CD4-positive, alpha-beta T cell treated with Interleukin-15 for 4 hours (primary cell): ENCODE results near the gene PIGBOS1.
A peak's percentile ranks its signal among the peaks of the same experiment; 100 is the strongest.
"Not testable (repeated sequence)": the region's sequence is repeated elsewhere in the genome, so short reads cannot be mapped to it uniquely, and the experiment has no call there.

Experiments used
- DNase-seq: peaks from one replicate; pipeline ENCODE4 v3.0.0-alpha.2; 2020; ENCODE audit warnings: low spot score

Gene PIGBOS1, protein sequence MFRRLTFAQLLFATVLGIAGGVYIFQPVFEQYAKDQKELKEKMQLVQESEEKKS

DNA sequence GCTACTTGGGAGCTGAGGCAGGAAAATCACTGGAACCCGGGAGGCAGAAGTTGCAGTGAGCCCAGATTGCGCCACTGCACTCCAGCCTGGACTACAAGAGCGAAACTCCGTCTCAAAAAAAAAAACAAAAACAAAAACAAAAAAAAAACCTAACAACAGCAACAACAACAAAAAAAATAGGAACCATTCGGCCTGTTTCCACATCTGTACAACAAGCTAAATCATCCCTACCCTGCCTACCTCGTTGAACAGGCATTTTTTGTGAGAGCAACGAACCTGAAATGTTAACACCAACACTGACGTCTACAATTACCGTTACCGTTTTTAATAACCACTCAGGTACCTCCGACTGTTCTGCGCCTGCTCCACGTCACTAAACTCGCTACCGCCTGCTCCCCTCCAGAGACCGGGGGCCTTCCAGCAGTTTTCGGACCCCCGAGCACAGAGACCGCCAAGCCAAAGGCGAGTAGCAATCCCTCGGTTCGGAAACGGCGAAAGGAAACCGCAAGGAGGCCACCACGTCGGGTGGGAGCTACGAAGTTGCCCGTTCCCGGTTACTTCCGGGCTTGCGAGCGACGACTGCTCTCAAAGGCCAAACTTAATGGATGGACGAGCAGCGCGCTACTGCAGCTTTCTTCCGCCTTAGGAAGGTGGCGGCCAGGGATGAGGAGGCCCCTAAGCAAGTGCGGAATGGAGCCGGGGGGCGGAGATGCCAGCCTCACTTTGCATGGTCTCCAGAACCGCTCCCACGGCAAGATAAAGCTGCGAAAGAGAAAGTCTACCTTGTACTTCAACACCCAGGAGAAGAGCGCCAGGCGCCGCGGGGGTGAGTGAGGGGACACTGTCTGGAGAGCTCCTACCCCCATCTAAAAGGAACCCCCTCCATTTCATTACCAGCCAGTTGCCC lies at the start of gene PIGBOS1, which contains the start of gene PIGB:
PIGBOS1 (minus strand) TSS at position 536 of the 907 bp plus-strand sequence. CDS start 1,331 bp downstream, outside the sequence.
PIGB (plus strand) TSS at position 635 of the 907 bp plus-strand sequence; CDS start at position 664, 29 bp downstream.
- DNase-seq = peak; percentile 80

DNA sequence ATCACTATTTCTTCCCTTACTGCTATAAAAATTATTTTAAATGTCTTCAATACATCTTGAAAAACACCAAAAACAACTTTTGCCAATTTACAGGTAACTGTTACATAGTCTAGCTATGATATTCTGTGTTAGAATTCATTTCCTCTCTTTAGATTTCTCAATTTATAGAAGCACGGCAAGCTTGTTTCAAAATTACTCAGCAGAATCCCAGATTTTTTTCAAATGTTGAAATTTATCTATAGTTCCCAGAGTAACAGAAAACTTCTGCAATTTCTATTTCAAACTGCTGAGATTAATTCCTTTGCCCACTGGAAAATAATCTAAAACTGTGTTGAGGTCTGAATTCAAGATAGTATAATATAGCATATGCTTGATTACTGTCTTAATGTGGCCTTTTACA lies 48.1 kb upstream of the PIGBOS1 start:
- DNase-seq = no peak

DNA sequence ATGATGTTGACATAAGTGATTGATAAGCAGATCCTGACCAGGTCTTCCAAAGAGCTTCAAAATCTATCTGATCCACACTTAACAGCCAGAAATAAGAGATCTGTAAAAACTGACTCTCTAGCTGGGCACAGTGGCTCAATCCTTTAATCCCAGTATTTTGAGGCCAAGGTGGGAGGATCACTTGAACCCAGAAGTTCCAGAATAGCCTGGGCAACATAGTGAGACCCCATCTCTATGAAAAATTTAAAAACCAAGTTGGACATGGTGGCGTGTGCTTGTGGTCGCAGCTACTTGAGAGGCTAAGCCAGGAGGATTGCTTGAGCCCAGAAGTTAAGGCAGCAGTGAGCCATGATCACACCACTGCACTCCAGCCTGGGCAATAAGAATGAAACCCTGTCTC lies 43.7 kb upstream of the PIGBOS1 start:
- no peak for DNase-seq

DNA sequence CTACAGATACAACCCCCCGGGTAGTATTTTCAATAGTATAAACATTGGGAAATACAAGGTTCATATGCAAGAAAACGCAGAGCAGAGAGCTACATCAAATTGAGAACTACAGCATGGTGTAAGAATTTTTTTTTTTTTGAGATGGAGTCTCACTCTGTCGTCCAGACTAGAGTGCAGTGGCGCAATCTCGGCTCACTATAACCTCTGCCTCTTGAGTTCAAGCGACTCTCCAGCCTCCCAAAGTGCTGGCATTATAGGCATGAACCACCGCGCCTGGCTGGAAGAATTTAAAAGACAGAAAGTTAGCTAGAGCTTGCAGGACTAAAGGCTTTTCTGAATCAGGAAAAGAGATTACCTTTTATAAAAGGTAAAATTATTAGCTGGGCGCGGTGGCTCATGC lies 42.1 kb upstream of the PIGBOS1 start:
- no peak for DNase-seq

DNA sequence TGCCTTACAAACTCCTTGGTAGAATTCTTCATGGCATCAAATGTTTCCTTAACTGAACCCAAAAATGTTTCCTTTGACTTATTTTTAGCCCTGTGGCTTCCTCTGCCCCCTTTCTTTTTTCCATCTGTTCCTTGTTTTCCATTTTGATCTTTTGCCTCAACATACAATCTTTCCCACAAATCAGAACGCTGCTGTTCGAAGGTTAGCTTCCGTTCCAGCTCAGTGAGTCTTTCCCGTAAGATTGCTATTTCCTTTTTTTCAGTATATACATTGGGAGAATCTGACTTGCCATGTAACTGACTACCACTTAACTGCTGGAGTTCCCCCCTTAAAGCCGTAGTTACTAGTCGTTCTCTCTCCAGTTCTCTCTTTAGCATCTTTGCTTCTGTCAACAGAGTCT lies 41.3 kb upstream of the PIGBOS1 start:
- no peak for DNase-seq

DNA sequence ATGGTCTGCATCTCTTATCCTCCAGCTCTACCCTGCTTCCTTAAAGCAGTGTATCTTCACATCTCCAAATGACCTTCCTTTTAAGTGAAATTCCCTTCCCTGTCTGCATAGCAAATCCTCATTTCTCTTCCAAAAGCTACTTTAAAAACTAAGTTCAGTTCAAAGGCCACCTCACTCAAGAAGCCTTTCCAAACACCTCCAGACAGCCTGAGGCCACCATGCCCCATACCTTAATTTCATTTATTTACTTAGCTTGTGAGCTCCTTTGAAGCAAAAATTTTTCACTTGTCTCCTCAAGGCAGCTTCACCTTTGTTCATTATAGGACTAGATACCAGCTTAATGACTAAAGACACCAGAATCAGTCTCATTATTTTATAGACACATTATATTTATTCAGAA lies 39.5 kb upstream of the PIGBOS1 start:
- DNase-seq = no peak

DNA sequence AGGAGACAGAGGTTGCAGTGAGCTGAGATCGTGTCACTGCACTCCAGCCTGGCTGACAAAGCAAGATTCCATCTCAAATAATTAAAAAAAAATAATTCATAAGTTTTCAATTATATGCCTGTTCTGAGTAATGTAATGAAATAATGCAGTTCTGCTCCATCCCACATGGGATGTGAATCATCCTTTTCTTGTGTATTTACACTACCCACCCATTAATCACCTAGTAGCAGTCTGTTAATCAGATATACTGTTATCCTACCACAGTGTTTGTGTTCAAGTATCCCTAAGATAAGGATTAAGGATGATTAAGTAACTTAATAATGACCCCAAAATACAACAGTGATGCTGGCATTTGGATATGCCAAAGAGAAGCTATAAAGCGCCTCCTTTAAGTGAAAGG lies 38.9 kb upstream of the PIGBOS1 start:
- DNase-seq = no peak

DNA sequence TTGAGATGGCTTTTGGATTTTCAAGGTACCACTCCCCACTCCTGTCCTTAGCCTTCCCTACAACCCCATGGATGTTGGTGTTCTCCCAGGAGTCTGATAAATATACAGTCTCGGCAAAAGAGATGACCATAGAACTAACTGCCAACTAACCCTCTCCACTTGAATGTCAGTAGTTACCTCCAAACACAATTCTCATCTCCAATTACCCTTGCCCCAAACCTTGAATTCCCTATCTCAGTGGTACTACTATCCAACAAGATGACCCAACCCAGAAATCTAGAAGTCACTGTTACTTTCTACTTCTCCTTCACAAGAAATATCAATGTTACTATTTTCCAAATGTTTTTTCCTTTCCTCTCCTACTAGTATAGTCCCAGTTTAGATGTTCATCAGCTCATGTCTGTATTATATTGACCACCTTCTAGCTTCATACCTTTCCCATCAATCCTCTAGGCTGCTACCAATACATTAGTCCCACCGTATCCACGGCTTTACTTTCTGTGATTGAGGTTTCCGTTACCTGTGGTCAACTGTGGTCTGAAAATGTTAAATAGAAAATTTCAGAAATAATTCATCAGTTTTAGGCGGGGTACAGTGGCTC lies 38.2 kb upstream of the PIGBOS1 start:
- DNase-seq = no peak

DNA sequence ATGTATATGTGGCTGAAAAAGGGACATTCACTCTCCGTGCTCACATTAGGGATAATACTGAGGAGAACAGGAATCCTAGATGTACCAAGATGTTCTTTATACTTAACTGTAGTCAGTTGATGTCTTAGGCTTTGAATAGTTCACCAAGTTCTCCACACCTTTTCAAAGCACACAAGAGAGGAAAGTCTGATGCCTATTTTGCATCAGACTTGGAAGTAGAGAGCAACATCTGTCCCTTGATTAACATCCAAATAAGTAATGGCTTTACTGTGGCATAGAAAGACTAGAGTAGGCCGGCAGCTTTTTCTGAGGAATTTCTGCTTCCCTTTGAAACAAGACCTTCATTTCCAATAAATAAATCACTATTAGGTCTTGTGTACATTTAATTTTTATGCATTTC lies 34.1 kb upstream of the PIGBOS1 start:
- no peak for DNase-seq

DNA sequence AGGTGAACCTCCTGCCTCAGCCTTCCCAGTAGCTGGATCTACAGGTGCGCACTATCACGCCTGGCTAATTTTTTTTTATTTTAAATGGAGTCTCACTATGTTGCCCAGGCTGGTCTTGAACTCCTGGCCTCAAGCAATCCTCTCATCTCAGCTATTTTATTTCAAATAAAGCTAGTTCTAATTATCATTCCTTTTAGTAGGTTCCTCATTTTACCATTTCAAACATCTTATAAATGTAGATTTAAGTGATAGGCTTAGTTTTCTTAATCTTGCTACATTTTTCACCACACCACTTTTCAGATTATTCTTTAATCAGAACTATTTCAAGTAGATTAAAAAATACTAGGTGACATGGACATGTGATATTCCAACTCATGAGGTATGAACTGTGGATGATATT lies 30.4 kb upstream of the PIGBOS1 start:
- DNase-seq = no peak

DNA sequence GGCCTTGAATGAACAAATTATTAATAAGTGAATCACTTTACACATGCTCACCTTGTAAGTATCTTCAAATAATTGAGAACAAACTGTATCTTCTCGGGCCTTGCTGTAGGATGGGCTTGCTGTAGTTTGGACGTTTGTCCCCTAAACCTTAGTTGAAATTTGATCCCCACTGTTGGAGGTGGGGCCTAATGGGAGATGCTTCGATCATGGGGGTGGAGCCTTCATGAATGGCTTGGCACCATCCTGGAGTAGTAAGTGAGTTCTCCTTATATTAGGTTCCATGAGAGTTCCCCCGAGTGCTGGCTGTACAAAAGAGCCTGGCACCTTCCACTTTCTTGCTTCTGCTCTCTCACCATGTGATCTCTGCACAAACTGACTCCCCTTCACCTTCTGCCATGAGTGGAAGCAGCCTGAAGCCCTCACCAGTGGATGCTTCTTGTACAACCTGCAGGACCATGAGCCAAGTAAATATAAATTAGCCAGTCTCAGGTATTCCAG lies 29.4 kb upstream of the PIGBOS1 start:
- no peak for DNase-seq

DNA sequence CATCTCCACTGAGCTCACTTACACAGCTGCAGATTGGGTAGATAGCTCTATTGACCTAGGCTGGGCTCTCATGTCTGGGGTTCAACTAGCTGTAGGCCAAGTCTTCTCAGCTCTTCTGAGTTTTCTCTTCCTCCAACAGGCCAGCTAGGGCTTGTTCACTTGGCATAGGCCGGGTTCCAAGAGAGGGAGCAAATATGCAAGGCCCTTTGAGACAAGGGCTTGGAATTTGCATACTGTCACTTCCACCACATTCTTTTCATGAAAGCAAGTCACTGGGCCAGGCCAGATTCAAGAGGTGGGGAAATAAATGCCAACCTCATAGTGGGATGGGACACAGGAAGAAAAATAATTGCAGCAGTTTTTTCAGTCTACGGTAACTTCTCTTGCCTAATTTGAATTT lies 25.3 kb upstream of the PIGBOS1 start:
- no peak for DNase-seq

DNA sequence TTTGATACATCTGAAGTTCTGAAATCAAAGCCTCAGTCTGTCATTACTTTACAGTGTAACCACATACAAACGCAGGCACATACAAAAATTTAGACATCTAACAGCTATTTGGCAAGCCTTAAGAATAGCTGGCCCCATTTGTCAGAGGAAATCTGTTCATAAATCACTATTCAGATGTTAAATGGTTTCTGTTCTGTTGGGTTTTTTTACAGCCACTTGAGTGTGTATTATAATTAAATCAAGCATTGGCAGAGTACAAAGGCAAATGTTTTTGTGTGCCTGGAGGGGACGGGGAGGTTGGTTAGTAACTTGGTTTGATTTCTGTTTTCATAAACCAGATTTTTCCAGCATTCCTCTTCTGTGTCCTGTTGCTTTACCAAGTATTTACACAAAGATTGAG lies 24.2 kb upstream of the PIGBOS1 start:
- DNase-seq = no peak

DNA sequence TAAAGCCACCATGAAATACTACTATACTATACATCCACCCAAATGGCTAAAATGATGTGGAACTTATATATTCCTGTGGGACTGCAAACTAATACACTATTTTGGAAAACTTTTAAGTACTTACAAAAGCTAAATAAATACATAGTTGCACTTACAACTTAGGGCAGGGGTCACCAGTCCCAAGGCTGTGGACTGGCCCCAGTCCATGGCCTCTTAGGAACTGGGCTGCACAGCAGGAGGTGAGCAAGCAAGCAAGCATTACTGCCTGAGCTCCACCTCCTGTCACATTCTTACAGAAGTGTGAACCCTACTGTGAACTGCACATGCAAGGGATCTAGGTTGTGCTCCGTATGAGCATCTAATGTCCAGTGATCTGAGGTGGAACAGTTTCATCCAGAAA lies 18.2 kb upstream of the PIGBOS1 start:
- no peak for DNase-seq

DNA sequence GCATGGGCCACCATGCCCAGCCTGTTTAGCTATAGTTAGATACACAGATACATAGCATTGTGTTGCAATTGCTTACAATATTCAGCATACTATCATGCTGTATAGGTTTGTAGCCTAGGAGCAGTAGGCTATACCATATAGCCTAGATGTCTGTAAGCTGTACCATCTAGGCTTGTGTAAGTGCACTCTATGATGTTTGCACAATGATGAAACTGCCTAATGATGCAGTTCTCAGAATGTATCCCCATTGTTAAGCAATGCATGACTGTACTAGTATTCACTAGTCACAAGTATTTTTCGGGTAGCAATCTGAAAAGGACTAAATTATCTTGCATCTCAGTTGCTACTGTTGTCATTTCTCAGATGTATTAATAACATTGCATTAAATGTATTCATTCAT lies 16.1 kb upstream of the PIGBOS1 start:
- no peak for DNase-seq

DNA sequence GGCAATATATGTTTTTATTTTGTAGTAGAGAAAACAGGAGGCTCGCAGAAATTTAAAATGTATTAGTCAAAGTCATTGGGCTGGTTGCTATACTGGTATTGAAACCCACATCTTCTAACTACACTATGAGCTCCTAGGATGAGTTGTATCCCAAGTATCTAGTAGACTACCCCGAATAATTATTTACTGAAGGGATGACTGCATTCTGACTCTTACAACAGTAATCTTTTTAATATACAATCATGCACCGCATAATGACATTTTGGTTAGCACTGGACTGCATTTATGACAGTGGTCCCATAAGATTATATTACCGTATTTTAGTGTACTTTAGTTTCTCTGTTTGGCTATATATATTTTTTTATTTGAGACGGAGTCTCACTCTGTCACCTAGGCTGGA lies 15.4 kb upstream of the PIGBOS1 start:
- DNase-seq = no peak

DNA sequence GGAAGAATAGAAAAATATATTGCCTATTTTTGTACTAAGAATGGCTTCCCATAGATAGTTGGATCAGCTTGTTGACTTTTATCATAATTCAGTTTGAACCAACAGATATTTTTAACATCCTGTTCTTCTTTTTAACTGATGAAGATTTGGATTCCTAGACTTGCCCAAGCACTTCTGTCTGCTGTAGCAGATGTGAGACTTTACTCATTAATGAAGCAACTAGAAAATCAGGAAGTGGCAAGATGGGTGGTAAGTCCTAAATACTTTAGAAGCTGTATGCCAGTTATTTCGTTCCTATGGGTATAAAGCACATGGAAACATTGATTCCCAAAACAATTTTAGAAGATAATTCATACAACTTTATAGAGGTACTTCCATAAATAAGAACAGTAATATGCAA lies 8.5 kb upstream of the PIGBOS1 start:
- no peak for DNase-seq

DNA sequence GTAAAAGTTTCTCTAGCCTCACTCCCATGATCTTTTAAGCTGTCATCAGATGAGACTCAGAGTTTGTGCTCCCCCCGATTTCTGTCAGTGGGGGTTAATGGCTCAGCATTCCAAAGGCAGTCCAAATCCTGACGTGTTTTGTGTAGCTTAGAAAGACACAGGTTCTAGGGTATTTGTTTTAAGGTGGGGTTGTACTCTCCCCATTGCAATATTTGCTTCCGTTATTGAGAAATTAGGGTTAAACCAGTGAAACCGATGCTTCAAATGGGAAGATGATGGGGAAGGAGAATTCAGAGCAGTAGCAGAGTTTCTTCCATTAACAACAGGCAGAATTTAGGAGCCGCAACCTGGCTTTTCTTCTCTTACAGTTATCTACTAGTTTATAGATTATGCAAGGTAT lies 3.5 kb upstream of the PIGBOS1 start:
- no peak for DNase-seq

DNA sequence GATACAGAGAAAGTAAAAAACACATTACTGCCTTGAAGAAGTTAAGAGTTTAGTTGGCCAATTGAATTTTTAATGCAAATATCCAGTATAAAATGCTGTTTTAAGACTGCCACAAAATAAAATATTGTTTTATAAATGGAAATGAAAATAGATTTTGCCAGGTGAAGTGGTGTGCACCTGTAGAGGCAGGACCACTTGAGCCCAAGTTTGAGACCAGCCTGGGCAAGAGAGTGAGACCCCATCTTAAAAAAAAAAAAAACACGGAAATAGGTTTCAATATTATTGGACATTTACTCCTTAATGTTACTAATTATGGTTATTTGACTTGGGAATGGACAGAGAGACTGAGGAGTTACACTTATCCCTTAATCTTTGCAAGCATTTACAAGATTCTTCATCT lies 2.0 kb upstream of the PIGBOS1 start:
- DNase-seq = no peak

DNA sequence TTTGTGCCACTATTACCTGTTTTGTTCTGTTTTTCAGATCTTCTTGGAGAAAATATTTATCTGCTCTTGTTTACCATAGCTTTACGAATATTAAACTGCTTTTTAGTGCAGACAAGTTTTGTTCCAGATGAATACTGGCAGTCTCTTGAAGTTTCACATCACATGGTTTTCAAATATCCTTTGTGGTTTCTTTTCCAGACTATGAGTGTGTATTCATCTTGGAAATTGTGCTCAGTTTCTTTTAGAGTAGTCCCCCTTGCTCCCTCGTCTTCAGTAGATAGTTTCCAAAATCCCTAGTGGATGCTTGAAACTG lies 1.3 kb upstream of the PIGBOS1 start:
- no peak for DNase-seq

DNA sequence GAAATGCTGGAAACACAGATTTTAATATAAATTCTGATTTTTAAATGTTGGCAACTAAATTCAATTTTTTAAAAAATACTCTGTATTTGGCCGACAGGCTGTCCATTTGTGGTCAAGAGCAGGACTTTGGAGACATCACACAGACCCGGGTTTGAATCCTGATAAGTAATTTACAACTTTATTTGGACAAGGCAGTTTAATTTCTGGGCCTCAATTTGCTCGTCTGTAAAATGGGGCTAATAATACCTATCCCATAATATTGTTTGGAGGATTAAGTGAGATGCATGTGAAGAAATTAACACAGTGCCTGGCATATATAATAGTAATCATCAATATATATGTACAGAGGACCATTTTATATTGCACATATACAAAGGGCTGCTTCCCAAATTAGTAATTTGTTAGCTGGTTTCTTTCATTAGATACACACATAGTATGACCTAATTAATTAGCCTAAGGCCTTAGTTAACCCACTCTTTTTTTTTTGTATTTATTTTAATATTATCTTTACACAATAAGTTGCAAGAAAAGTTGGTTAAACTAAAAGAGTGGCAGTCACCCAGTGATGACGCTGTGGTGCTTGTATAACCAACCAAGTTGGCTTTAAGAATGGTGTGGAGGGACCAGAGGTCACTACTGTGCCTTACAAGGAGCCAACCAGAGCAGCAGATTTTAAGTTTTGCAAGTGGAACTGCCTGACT lies 764 bp upstream of the PIGBOS1 start:
- DNase-seq = peak; percentile 4

DNA sequence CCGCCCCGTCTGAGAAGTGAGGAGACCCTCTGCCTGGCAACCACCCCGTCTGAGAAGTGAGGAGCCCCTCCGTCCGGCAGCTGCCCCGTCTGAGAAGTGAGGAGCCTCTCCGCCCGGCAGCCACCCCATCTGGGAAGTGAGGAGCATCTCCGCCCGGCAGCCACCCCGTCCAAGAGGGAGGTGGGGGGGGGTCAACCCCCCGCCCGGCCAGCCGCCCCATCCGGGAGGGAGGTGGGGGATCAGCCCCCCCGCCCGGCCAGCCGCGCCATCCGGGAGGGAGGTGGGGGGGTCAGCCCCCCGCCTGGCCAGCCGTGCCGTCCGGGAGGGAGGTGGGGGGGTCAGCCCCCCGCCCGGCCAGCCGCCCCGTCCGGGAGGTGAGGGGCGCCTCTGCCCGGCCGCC lies 16.1 kb downstream of the PIGBOS1 start:
- not testable (repeated sequence) for DNase-seq

DNA sequence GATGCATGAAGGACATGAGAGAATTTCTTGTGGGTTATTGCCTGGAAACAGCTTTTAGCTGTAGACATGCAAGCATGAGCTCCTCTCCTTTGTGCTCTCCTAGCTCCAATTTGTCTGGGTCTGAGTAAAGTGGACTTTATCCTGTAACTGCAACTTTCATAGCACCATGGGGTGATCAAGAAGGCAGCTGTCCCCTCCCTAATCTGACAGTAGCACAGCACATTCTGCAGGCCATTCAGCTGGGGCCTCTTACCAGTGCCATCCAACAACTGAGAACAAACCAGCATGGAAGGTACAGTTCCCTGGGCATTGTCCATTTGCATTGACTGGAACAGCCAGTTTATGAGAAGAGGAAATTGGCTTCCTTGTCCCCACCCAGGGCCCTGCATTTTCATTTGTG lies 21.6 kb downstream of the PIGBOS1 start:
- DNase-seq = no peak
